ENCODE measurements around the gene WASF3.

Gene WASF3

DNA sequence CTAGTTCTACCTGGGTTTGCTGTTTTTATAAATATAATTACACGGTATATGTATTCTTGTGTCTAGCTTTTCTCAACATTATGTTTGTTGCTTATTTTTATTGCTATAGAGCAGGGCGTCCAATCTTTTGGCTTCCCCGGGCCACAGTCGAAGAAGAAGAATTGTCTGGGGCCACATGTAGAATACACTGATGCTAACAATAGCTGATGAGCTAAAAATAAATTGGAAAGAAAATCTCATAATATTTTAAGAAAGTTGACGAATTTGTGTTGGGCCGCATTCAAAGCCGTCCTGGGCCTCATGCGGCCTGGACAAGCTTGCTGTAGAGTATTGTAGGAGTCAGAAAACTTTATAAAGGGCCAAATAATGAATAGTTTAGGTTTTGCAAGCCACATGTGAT lies 169.2 kb downstream of the WASF3 start:
- H3K27me3 Mint-ChIP-seq, result no peaks in the 10 kb centered on the region
- H3K27ac Mint-ChIP-seq, result no peak overlapping the region
- H3K4me1 Mint-ChIP-seq (ENCODE audit: low read depth), result peaks cover 9% of the 10 kb centered on the region
- H3K4me3 Mint-ChIP-seq, result no peak overlapping the region
- no peaks in the 10 kb centered on the region for H3K36me3 Mint-ChIP-seq (ENCODE audit: low read depth)
- H3K9me3 Mint-ChIP-seq, result no peaks in the 10 kb centered on the region
- DNase-seq, result no peak

DNA sequence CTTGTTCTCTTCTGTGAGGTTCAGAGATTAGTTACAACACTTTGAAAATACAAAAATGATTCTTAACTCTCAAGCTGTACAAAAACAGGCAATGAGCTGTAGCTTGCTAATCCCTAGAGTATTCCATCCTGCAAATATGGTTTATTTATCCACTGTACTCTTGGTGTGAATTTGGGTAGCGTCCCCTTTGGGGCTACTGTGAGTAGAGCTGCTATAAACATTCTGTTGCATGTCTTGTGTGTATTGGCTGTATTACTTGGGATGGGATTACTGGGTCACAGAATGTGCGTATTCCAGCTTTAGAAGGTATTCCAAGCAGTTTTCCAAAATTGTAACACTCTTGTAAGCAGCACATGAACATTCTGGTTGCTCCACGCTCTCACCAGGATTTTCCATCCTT lies 169.6 kb downstream of the WASF3 start:
- H3K4me3 Mint-ChIP-seq, result no peak overlapping the region
- no peaks in the 10 kb centered on the region for H3K9me3 Mint-ChIP-seq
- H3K36me3 Mint-ChIP-seq (ENCODE audit: low read depth), result no peaks in the 10 kb centered on the region
- H3K4me1 Mint-ChIP-seq (ENCODE audit: low read depth), result peaks cover 4% of the 10 kb centered on the region
- H3K27ac Mint-ChIP-seq, result no peak overlapping the region
- H3K27me3 Mint-ChIP-seq, result no peaks in the 10 kb centered on the region
- DNase-seq, result no peak

DNA sequence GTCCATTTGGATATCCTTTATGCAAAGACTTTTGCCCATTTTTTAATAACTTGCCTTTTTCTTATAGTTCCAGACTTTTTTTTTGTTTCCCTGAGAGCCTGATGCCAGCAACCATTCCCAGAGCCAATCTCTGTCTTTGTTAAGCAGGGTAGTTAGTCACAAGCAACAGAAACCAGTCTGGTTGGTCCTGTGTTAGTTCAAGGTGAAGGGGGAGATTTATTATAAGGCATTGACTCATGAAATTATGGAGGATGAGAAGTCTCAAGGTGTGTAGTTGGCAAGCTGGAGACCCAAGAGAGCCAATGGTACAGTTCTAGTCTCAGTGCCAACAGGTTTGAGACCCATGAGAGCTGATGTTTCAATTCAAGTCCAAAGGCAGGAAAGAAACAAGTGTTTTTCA lies 170.2 kb downstream of the WASF3 start:
- Mint-ChIP-seq H3K9me3 (no peaks in the 10 kb centered on the region), H3K36me3 (ENCODE audit: low read depth) (no peaks in the 10 kb centered on the region), H3K27me3 (no peaks in the 10 kb centered on the region), H3K4me3 (no peak overlapping the region), H3K4me1 (ENCODE audit: low read depth) (no peaks in the 10 kb centered on the region), H3K27ac (no peak overlapping the region)
- no peak for DNase-seq

DNA sequence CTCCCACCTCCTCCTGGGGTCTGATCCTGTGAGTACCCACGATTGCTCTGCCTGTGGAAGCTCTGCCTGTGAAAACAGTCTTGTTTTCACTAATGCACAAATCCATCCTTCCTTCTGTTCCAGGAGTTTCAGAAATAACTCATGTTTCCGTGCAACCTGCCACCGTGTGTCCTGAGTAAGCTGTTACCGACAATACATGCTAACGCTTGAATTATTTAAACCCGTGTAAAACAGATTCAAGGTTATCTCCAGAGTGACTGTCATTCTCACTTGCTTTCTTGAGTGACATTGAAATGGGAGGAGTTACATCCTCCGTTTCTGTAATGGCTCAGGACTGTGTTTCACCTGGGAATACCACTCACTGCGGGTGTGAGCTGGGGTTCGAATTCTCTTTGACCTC lies 178.2 kb downstream of the WASF3 start:
- H3K27ac Mint-ChIP-seq, result no peak overlapping the region
- H3K27me3 Mint-ChIP-seq, result peaks cover 16% of the 10 kb centered on the region
- no peaks in the 10 kb centered on the region for H3K36me3 Mint-ChIP-seq (ENCODE audit: low read depth)
- H3K9me3 Mint-ChIP-seq, result peaks cover 15% of the 10 kb centered on the region
- no peak overlapping the region for H3K4me3 Mint-ChIP-seq
- H3K4me1 Mint-ChIP-seq (ENCODE audit: low read depth), result no peaks in the 10 kb centered on the region
- DNase-seq, result no peak

All from activated T-cell treated with anti-CD3 and anti-CD28 coated beads, Interleukin-2, amount 50 U/mL, for 24 hours (primary cell).